GM18873 (cell line): Measurements from ENCODE around the gene EPM2A.

Experiments used
- ATAC-seq: cut with Tn5 transposase; IDR thresholded peaks from one replicate; pipeline ENCODE4 v1.9.1; 2021; ENCODE audit warnings: mild to moderate bottlenecking, moderate library complexity, moderate number of reproducible peaks; ENCODE audit not compliant: unreplicated experiment, low FRiP score

Gene EPM2A

DNA sequence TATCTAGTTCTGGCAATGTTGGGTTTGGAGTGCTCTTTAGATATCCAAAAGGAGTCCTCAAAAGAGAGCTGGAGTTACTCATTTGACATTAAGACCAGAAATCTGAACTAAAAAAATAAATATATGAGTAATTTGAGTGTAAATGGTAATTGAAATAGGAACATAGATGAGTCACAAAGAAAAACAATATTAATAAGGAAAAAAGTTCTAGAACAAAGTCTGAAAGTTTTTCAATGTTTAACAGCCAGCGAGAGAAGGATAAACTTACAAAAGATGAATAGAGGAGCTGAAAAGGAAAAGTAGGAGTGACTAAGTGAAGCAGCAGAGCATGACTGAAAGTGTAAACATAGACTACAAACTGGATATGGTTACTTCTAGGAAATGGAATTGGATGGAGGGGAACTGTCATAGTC lies 46.8 kb downstream of the EPM2A start:
- ATAC-seq = no peak

DNA sequence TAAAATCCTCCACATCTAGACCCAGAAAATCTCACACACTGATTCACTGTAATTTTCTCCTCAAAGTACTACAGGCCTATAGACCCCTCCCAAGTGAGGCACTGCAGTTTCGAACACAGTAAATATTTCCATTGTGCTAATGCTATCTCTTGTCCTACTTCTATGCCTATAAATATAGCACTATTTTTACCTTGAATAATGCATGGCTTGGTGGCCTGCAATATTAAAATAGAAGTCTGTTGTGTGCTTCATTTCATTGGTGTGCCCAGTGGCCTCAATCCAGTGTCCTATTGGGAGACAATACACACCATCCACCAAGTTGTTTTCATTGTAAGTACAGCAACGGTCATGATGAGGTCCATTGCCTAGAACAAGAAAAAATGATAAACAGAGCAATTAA lies 49.4 kb downstream of the EPM2A start:
- no peak for ATAC-seq

DNA sequence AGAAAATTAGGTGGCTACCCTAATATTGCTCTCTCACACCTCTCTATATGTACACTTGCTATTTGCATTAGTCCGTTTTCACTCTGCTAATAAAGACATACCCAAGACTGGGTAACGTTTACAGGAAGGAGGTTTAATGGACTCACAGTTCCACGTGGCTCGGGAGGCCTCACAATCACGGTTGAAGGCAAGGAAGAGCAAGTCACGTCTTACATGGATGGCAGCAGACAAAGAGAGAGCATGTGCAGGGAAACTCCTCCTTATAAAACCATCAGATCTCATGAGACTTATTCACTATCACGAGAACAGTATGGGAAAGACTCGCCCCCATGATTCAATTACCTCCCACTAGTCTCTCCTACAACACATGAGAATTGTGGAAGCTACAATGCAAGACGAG lies 53.4 kb downstream of the EPM2A start:
- ATAC-seq = no peak

DNA sequence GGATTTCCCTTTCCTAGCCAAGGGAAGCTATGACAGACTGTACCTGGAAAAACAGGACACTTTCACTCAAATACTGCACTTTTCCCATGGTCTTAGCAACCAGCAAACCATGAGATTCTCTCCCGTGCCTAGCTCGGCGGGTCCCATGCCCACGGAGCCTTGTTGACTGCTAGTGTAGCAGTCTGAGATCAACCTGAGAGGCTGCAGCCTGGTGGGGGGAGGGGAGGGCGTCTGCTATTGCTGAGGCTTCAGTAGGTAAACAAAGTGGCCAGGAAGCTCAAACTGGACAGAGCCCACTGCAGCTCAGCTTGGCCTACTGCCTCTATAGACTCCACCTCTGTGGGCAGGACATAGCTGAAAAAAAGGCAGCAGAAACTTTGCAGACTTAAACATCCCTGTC lies 61.8 kb downstream of the EPM2A start:
- ATAC-seq = no peak

DNA sequence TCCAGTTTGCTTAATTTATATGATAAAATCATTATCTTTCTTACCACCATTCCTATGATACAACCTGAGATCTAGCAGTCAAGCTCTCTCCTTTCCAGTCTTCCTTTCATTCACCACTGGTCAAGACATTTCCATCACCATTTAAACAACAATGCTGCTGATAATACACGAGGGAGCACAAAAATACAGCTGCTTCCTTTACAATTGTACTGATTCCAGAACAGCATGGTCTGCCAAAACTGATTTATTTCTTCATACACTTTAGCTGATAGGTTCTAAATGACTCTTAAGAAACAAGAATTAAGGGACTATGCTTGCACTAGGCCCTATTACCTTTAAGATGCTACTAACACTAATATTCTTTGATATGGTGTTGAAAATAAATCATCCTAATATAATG lies 65.0 kb downstream of the EPM2A start:
- no peak for ATAC-seq

DNA sequence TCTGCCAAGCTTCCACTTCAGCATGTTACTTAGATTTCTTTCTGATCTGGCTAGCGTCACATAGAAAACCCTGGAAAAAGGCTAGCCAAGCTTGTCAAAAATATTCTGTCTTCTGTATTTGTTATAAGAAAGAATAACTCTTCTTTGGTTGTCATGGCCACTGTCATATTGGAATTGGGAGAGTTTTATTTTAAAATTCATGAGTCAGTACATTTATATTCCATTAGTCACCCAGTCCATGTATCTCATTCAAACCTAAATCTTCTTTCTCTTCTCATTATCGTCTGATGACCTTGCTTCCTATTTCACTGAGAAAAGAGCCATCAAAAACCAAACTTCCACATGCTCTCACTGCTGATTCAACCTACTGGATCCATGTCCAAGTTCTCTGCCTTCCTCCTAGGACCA lies 65.7 kb downstream of the EPM2A start:
- no peak for ATAC-seq

DNA sequence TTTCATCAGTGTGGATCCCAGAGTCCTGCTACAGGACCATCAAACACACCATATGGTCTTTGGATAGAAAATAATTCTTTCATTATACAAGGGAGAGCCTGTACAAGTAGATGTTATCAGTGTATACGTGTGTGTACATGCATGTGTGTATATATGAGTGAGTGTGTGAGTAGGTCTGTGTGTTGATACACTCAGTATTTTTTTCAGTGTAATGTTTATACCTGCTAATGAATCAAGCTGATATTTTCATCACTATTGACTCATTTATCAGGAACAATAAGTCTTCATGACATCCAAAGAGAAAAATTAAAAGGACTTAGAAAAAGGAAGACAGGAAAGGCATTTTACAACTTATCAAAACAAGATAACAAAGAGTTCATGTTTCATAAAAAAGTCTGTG lies 66.5 kb downstream of the EPM2A start:
- ATAC-seq = no peak

DNA sequence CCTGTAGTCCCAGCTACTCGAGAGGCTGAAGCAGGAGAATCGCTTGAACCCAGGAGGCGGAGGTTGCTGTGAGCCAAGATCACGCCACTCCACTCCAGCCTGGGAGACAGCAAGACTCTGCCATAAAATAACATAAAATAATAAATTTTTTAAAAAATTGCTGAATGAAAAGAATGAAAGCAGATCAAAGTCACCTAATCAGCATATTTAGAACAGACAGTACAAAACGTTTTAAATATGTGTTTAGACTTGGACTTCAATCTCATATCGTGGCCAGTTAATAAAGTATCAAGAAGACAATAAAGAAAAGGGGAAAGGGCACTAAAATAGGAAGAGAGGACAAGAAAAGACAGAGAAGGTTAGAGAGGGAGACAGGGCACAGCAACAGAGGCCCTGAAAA lies 74.6 kb downstream of the EPM2A start:
- ATAC-seq = no peak

DNA sequence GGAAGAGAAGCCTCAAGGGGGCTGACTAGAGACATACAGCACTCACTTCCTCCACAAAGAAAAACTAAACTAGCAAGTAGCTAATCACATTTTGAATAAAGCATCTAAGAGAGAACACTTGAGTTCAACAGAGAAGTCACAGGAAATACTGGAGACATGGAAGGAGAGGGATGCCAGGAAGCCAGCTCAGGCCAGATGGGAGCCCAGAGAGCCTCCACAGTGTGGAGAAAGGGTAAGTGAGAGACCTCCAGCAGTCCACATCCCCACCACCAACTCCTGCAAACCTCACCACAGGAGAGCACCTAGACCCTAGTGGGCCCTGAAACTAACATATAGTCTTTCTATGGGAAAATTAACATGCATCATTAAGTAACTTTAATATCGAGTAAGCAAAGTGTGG lies 79.2 kb downstream of the EPM2A start:
- ATAC-seq = no peak

DNA sequence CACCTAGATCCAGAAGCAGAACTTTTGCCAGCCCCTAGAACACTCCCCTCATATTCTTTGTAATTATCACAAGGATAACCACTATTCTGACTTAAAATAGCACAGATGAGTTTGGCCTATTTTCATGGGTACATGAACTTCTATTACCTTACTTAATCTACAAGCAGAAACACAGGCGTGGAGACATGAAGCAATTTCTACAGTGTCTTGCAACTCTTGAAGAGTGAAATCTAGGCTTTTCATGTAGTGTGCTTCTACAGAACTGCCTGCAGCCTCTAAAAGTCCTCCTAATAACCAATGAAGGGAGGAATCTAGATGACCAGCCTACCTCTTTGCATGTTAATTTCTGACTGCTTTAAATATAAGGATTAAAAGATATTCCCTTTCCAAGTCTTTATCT lies 82.7 kb downstream of the EPM2A start:
- ATAC-seq = no peak

DNA sequence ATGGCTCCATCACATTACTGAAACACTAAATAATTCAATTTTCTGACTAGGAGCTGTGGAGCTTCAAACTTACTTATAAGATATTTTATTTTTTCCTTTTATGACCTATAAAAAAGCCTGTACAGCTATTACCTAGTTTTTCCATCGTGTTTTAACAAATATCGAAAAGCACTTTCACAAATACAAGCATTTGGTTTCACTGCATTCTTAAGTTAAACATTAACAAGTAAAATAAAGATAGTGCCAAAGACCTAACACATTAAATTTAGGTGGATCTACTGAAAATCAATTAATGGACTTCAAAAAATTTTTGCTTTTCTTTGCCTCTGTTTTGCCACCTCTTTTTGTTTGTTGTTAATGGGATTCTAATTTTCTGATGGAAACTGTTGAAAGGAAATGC lies 83.3 kb downstream of the EPM2A start:
- no peak for ATAC-seq

DNA sequence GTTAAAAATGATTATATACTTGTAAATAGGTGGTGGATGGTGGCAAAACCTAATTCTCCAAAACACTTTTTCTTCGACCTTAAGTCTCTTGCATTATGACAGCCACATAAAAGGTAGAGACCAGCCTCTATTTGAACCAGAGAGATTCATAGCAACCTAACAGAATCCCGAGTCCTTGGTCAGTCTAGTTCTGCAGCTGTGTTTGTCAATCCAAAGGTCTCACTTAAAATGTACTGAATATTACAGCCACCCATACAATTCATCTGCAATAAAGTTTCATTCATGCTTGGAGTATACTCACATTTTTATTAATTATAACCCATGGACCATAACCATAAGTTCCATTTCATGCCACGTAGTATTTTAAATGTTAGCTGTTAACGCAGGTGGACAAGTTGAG lies 87.2 kb downstream of the EPM2A start:
- no peak for ATAC-seq

DNA sequence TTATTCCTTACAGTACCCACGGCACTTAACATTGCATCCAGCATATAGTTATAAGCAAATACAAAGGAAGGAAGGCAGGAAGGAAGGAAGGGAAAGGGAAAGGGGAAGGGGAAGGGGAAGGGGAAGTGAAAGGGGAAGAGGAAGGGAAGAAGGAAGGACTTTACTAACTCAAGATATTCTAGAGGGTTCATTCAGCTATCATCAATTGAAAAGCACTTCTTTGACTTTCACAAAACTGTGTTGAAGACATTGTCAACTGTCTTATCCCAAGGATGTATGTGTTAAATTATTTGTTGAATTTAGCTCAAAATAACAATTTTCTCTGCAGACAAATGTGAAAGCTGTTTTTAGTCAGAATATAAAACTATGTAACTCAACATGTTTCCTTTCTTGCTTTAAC lies 87.7 kb downstream of the EPM2A start:
- ATAC-seq = no peak

DNA sequence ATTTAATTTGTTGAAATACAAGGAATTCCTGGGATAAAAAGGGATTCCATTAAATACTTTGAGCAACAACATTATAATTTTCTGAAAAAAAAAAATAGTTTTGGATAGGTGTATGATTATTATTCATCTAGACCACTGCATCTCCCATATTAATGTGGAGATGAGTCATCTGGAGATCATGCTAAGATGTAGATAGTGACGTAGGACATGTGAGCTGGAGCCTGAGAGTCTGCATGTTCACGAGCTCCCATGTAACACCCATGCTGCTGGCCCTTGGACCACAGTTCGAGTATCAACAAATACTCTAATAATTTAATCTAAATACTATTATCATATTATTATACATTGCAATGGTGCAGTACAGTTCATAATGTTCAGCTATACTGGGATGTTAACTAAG lies 91.6 kb downstream of the EPM2A start:
- ATAC-seq = no peak

DNA sequence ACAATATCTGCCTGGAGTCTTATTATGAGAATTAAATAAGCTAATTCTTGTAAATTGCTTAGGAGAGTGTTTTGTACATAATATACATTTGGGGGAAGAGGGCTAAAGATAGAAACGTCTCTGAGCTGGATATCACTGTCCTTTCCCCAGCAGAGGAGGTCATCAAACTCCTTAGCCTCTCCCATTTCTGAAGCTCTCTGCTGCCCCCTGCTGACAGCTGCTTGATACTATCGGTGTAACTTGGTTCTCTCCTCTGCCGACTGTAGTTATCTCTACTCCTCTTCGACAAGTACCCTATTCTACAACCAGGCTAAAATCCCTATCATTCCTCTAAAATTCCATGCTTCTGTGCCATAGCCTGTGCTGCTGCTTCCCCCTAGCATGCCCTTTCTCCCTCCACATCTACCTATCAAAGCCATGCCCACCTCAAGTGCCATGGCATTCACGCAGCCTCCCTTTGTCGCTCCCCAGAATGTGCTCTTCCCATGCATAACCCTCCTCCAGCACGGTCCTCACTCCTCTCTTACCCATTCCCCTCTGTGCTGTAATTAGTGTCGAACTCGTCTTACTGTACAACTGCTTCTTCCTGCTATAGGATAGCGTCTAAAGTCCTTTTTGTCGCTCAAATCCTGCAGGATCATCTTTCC lies 101.2 kb downstream of the EPM2A start:
- ATAC-seq = peak; percentile 88

DNA sequence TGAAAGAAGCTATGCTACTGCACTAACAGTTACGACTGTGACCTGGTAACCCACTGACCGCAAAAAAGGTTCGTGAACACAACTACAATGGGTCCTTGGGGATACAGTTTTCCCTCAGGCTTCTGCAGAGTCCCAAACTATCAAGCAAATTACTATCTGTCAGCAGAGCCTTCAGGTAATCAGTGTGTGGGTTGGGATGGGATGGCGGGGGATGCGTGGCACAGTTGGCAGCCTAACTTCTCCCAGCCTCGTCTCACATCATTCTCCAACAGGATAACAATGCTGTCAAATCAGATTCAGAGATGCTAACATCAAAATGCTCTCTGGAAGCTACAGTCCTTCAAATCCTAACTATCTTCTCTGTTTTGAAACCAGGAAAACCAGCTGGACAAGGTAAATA lies 102.3 kb downstream of the EPM2A start:
- ATAC-seq = no peak

DNA sequence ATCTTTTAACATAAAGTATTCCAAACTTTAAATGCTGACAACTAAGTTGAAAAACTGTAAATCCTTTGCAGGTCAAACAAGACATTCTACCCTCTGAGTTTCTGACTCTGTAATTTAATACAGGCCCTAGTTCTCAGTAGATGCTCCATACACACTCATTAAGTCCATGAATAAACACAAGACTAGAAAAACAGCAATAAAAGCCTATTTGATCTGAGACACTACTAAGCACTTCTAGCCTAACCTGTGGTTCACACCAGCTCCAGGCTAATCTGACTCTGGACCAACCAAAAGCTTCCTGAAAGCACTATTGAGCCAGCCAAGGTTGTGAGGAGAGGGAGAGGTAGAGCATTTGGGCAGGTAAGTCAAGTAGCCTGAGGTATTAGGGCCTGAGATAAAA lies 103.9 kb downstream of the EPM2A start:
- no peak for ATAC-seq

DNA sequence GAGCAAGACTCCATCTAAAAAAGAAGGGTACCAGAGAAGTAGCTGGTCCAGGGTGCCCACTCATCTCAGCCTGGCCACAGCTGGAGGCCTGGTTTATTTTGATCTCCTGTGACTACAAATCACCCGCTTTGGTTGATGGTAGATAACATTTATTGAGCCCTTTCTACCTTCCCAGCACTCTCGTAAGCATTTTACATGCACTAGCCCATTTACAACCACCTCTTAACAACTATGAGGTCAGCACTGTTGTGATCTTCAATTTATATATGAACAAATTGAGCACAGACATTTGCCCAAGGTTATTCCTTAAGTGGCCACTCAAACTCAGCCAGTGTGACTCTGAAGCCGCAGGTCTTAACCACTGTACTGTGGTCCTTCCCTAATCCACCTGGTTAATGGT lies 104.7 kb downstream of the EPM2A start:
- ATAC-seq = no peak

DNA sequence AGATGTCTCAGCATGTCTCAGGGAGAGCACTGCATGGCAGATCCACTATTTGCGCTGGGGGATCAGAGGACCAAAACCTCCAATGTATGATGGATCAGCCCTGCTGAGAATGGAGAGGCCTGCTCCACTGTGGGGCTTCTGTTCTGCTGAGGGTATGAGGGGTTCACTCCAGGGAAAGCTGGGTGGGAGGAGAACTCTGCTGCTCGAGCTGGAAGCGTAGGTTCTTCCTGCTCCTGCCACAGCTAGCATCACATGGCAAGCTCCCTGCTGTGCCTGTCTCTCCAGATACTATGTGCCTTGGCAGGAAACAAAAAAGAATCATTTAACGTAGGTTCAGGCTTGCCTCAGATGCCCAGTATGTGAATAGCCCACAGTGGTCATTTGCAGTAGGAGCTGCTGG lies 105.8 kb downstream of the EPM2A start:
- ATAC-seq = no peak

DNA sequence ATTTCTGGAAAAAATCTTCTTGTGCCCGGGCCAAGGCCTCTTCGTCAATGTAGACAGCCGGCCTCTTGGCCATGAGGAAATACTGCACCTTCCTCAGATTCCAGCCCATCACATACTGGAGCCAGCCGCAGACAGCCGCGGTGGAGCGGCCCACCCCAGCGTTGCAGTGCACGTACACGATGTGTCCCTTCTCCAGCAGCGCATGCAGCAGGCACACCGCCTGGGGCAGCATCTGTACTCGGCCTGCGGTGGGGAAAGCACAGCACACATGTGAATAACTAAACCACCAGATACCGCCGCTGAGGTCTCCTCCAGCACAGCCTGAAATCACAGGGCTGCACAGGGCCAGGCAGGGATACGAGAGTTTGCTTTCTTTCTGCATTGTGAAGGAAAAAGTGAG lies 107.9 kb downstream of the EPM2A start:
- no peak for ATAC-seq

DNA sequence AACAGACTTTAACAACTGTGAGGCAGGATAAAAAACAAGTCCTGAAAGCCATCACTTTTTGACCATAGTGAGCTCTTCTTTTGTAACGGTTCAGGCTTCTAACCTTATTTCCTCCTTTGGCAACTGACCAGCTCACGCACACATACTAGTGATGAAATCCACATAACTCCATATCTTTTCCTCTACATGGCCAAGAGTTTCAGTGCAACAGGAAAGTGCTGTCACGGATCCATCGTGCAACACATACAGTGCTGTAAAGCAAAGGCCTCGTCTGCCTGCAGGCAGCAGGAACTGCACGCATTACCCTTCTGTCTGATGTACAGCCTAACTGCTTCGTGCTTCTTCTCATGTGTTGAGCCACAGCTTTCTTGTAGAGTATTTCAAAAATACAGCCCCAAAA lies 108.5 kb downstream of the EPM2A start:
- no peak for ATAC-seq

DNA sequence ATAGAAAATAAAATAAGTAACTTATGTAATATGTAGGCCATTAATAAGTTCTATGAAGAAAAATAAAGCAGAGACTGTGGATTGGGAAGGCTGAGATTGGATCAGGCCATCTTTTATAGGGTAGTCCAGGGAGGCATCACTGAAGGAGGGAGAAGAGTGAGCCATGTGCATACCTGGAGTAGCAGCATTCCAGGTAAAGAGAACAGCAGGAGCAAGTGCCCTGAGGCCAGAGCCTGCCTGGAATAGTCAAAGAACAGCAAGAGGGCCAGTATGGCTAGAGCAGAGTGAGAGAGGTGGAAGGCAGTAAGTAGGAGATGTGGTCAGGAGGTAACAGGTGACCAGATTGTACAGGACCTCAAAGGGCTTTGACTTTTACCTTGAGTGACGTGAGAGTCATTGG lies 112.1 kb downstream of the EPM2A start:
- no peak for ATAC-seq

DNA sequence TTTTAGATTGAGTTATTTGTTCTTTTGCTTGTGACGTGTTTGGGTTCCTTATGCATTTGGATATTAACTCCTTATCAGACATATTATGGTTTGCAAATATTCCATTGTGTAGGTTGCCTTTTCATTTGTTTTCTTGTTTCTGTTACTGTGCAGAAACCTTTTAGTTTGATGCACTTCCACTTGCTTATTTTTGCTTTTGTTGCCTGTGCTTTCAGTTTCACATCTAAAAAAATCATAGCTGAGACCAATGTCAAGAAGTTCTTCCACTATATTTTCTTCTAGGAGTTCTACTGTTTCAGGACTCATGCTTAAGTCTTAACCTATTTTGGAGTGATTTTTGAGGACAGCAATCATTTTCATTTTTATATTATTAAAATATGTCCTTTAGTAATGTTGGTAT lies 113.5 kb downstream of the EPM2A start:
- no peak for ATAC-seq
